Thoracic aorta endothelial cell (primary cell): Measurements from ENCODE around the gene TRIM43. TPM values are rescaled to one million over a fixed set of nuclear protein-coding genes. Genes with fewer than 3 reads are reported as not detected.

Source experiments
- small RNA-seq: library from RNA; depleted of rRNA; stranded (forward); fragments of <200 nt; gene quantifications from one replicate; pipeline ENCODE3, GENCODE V24; 2012
- total RNA-seq: library from RNA; depleted of rRNA; stranded (reverse); fragments of >200 nt; gene quantifications from 2 replicates; pipeline ENCODE4 v1.2.3, GENCODE V29; 2012

Gene TRIM43
- 0.07 TPM in 1 of 2 replicates, not detected in the other for total RNA-seq

DNA sequence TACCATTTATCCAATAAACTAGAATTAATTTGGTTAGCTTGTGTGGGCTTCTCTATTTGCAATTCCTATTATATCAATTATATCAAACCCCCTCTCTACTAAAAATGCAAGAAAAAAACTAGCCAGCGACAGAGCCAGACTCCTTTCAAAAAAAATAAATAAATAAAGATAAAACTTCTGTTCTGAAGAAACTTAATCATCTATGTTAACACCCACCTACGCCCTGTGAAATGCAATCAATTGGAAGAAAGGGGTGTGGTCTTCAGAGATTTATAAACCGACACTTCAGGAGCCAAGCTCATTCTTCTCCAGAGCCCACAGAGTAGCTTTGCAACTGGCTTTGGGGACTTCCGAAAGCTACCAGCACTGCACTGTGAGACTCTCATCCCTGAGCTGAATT, at the start of gene TRIM43:
Gene TRIM43 (plus strand): TSS at position 301 of the 400 bp plus-strand sequence. CDS start 2,023 bp downstream, outside the sequence.

Small RNAs within 50 kb of the gene (small RNA-seq; reads per million reads assigned to genes)
- gene AC009237.4 (not detected), gene AC009237.7 (not detected)

Other genes starting within 250 kb of the TRIM43 start
- gene FAHD2A, start 189.3 kb upstream of the TRIM43 start, total RNA-seq: 23.0 and 29.6 TPM in 2 replicates
- gene TRIM43B, start 107.2 kb upstream of the TRIM43 start, total RNA-seq: not detected in 2 replicates